HL-60/S4 treated with retinoic acid at 250 ng/mL for 4 days and 3 days (cell line): Measurements from ENCODE around the gene CCSER1.

Source experiments
- in situ Hi-C: fragments of 300-500 bp; cut with MboI; formaldehyde crosslinking; loops from 2 replicates; pipeline ENCODE4 v1.7.0; 2022; ENCODE audit warnings: low sequenced_read_pairs

The CCSER1 gene

GRCh38 chr4:90540536-90540935 is 413.3 kb downstream of the CCSER1 start:
- in situ Hi-C loops = no loop called here

DNA sequence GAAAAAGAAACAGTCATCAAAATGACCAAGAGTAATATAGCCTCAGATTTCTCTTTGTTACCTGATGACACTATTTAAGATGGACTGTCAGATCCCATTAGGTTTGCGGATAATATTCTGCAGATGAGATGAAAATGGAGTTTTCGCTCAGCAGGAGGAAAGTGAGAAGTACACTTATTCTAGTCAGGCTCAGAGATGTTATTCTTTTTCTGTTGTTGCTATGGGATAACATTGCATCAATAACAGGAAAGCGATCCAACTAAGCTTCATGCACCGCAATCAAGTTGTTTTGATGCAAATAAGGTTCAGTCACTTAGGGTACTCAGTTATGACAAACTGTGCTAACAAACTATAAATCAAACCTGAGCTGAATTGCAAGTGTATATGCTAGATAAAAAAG is 415.0 kb downstream of the CCSER1 start:
- in situ Hi-C loops = no loop called here

DNA sequence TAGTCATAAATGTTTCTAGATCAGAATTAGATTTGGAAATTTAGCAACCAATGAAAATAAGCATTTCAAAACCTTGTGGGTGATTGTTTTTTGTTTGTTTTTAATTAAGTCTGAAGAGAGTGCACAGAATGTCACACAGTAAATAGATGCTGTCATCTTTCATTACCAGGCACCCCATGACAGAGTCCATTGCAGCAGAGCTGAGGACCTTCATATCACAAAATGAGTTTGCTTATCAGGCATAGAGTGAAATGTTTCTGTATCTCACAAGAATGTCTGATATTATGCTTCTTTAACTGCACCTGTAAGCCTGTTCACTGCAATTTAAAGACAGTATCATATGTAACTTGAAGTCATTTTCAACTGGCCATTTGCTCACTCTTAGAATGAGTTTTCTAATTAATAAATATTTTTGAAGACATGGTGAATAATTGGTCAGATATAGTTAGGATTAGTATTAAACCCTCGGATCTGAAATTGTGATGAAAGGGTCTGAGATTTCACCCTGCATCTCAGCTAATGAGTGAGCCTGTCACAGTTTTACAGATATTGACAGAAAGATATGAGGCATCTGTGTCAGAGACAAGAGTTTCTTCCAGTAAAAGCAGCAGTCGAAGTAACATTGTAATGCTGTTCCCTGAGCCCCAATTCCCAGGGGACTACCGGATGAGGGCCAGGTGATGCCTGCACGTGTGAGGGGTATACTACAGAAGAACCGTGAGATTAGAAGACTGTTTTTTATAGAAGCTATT is 416.4 kb downstream of the CCSER1 start:
- in situ Hi-C loops = no loop called here

- in situ Hi-C loops = no loop called here
Measured at GRCh38 chr4:90544532-90545045, 417.4 kb downstream of the CCSER1 start.

DNA sequence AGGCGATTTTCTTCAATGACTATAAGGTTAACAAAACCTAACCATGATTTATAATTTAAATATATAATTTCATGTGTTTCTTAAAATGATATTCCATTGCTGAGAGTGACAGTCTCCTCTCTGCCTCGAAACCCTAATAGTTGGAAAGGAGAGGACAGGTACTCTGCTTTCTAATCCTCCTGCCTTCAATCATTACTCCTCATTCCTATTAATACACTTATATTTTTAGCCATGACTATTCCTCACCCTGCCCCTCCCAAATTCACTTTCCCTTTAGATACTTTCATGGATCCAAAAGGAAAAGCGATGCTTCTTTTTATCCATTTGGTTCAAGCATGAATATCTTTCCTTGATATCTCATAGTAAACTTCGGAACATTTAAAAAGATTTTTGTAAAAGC is 418.2 kb downstream of the CCSER1 start:
- in situ Hi-C loops = no loop called here

- in situ Hi-C loops = no loop called here
Measured at GRCh38 chr4:90546114-90546513, 418.9 kb downstream of the CCSER1 start.

- in situ Hi-C loops = no loop called here
Measured at GRCh38 chr4:90570615-90571014, 443.4 kb downstream of the CCSER1 start.

DNA sequence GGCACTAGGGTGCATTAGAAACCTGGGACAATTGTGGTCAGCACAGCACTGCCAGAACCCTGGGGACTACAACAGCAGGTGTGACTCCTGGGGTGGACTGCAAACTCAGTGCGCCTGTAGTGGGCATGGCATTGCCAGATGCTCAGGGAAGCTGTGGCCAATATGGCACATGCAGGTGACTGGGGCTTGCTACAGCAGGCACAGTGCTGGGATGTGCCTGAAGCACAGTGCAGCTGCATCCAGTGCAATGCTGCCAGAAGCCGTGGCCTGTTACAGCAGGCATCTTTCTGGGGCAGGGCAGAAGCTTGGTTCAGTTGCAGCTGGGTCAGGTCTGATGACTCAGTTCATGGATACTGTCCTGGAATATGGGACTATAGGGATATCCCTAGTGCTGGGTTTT is 445.8 kb downstream of the CCSER1 start:
- in situ Hi-C loops = no loop called here

- in situ Hi-C loops = no loop called here
Measured at GRCh38 chr4:90575371-90575770, 448.2 kb downstream of the CCSER1 start.

- in situ Hi-C loops = no loop called here
Measured at GRCh38 chr4:90580326-90580725, 453.1 kb downstream of the CCSER1 start.

GRCh38 chr4:90582087-90582486 is 454.9 kb downstream of the CCSER1 start:
- in situ Hi-C loops = no loop called here

DNA sequence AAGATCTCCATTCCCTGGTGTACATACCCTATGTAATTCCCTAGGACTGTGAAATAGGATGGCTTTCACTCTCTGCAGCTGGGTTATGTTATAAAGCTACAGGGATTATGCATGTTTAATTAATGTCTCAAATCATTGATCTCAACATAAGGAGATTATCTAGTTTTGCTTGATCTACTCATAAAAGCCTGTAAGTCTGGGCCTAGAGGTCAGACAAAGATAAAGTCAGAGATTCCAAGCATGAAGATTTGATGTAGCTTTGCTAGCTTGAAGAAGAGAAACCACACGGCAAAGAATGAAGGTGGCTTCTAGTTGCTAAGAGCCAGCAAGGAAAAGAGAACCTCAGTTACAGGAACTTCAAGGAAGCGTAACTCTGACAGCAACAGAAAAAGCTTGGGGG is 456.9 kb downstream of the CCSER1 start:
- in situ Hi-C loops = no loop called here

- in situ Hi-C loops = no loop called here
Measured at GRCh38 chr4:90585961-90586360, 458.8 kb downstream of the CCSER1 start.

DNA sequence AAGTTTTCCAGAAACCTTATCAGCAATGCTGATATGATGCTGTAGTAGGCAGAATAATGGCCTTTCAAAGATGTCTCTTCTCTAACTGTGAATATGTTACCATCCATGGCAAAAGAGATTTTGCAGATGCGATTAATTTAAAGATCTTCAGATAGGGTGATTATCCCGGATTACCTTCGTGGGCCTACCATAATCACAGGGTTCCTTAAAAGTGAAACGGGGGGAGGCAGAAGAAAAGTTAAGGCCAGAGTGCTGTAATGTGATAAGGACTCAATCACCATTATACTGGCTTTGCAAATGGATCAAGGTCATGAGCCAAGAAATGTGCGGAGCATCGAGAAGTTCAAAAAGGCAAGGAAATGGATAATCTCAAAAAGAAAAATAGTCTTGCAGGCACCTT is 459.6 kb downstream of the CCSER1 start:
- in situ Hi-C loops = no loop called here

- in situ Hi-C loops = no loop called here
Measured at GRCh38 chr4:90597927-90598326, 470.7 kb downstream of the CCSER1 start.

DNA sequence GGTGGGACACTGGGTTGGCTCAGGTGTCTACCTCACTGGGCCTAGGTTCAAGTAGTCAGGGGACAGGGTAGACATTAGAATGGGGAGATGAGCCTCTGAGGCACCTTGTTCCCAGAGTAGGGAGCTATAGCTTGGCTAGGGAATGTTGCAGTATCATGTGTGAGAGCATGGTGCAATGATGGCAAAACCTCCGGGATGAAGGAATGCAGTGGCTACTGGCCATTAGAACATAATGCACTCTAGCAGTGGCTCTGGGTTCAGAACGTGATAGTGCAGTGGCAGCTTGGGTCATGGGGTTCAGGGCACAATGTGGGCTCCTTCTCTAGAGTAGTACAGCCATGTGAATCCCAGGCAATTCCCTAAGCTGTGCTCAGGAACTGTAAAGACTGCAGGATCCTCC is 471.5 kb downstream of the CCSER1 start:
- in situ Hi-C loops = no loop called here

DNA sequence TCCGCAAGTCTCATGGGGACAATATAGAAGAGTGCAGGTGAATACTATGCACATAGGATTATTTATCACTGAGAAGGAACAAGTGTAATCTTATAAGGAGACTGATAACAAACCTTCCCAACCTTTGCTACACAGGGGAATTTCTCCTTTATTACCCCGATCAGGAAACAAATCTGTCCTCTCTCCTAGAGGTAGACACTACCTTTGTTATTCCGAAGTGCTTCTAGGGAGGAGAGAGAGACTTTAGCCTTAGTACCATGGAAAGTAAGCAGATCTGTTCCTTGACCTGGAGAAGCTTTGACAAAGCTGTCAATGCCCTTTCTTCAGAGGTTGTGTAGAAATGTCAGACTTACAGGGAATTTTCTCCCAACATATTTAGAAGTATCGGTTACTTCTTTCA is 475.5 kb downstream of the CCSER1 start:
- in situ Hi-C loops = no loop called here

GRCh38 chr4:90603540-90603939 is 476.3 kb downstream of the CCSER1 start:
- in situ Hi-C loops = no loop called here

DNA sequence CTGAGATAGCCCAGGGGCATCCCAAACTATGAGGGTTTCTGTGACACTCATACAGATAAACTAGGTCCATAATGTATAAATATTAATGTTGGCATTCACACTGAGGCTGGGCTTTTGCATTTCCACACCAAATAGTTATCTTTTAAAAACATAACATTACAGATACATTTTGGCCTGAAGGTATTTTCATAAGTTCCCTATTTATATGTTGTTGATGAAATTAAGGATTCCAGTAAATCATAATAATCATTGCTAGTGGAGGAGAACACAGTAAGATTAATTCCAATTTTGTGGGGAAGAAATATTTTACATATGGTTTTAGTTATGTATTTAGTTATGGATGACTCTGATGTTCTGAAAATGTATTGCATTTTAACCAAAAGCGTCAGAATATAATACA is 479.6 kb downstream of the CCSER1 start:
- in situ Hi-C loops = no loop called here

DNA sequence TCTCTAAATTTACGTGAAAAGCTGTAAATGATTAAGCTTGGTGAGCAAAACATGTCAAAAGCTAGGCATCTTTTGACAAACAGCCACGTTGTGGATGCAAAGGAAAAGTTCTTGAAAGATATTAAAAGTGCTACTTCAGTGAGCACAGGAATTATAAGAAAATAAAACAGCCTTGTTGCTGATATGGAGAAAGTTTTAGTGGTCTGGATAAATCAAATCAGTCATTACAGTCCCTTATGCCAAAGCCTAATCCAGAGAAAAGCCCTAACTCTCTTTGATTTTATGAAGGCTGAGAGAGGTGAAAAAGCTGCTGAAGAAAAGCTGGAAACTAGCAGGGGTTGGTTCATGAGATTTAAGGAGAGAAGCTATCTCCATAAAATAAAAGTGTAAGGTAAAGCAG is 487.2 kb downstream of the CCSER1 start:
- in situ Hi-C loops = no loop called here

GRCh38 chr4:90621080-90621479 is 493.9 kb downstream of the CCSER1 start:
- in situ Hi-C loops = no loop called here

- in situ Hi-C loops = no loop called here
Measured at GRCh38 chr4:90624781-90625180, 497.6 kb downstream of the CCSER1 start.
